SK-N-DZ (cell line): ENCODE measurements around the gene THG1L. TPM values are rescaled to one million over a fixed set of nuclear protein-coding genes. Genes with fewer than 3 reads are reported as not detected.
"Not testable (repeated sequence)": the region's sequence is repeated elsewhere in the genome, so short reads cannot be mapped to it uniquely, and the experiment has no call there.

ENCODE experiments used
- DNase-seq: peaks from one replicate; pipeline ENCODE4 v3.0.0-alpha.2; 2015; ENCODE audit warnings: low spot score
- polyA plus RNA-seq, 2 experiments: library from polyadenylated mRNA; depleted of rRNA; stranded (reverse); fragments of >200 nt; gene quantifications; 2 replicates each; pipeline ENCODE4 v1.2.3, GENCODE V29; 2014

Gene THG1L
- polyA plus RNA-seq (2014; cell fraction: cytosol; rRNA removed), result 12.7 and 17.4 TPM in 2 replicates
- polyA plus RNA-seq (2014; cell fraction: nucleus; rRNA removed), result 3.3 and 6.6 TPM in 2 replicates

GRCh38 chr5:157731272-157732129, at the start of gene THG1L:
TSS of gene THG1L (plus strand) at chr5:157731420. CDS start at chr5:157731441, 21 bp downstream.
- peak; percentile 99 for DNase-seq

- no peak for DNase-seq
These were observed 49.0 kb upstream of the THG1L start for GRCh38 chr5:157682257-157682656.

GRCh38 chr5:157686276-157687197, 44.7 kb upstream of the THG1L start:
- not testable (repeated sequence) for DNase-seq

GRCh38 chr5:157687198-157687554, 44.0 kb upstream of the THG1L start:
- DNase-seq, result no peak

- no peak for DNase-seq
These were observed 41.1 kb upstream of the THG1L start for GRCh38 chr5:157689942-157690689.

GRCh38 chr5:157690690-157691433, 40.4 kb upstream of the THG1L start:
- DNase-seq, result no peak

- DNase-seq, result not testable (repeated sequence)
These were observed 37.4 kb upstream of the THG1L start for GRCh38 chr5:157693816-157694215.

- not testable (repeated sequence) for DNase-seq
These were observed 35.1 kb upstream of the THG1L start for GRCh38 chr5:157696154-157696553.

GRCh38 chr5:157698674-157699073, 32.5 kb upstream of the THG1L start:
- not testable (repeated sequence) for DNase-seq

GRCh38 chr5:157703736-157704135, 27.5 kb upstream of the THG1L start:
- DNase-seq, result no peak

GRCh38 chr5:157708866-157709265, 22.4 kb upstream of the THG1L start:
- no peak for DNase-seq

GRCh38 chr5:157709346-157709745, 21.9 kb upstream of the THG1L start:
- no peak for DNase-seq

- DNase-seq, result no peak
These were observed 20.8 kb upstream of the THG1L start for GRCh38 chr5:157710431-157710830.

GRCh38 chr5:157710882-157711281, 20.3 kb upstream of the THG1L start:
- DNase-seq, result no peak

- DNase-seq, result no peak
These were observed 17.2 kb upstream of the THG1L start for GRCh38 chr5:157713830-157714595.

- DNase-seq, result no peak
These were observed 16.7 kb upstream of the THG1L start for GRCh38 chr5:157714596-157714864.

- DNase-seq, result peak; percentile 52
These were observed 12.7 kb upstream of the THG1L start for GRCh38 chr5:157718519-157718918.

- no peak for DNase-seq
These were observed 12.0 kb upstream of the THG1L start for GRCh38 chr5:157719245-157719644.

- DNase-seq, result no peak
These were observed 10.1 kb upstream of the THG1L start for GRCh38 chr5:157721159-157721558.

- not testable (repeated sequence) for DNase-seq
These were observed 8.3 kb upstream of the THG1L start for GRCh38 chr5:157722895-157723294.
